GM23338 (cell line): ENCODE measurements around the gene TCF7L2. TPM values are rescaled to one million over a fixed set of nuclear protein-coding genes. Genes with fewer than 3 reads are reported as not detected.

Experiments
- ATAC-seq: fragments of 200-7000 bp; cut with Tn5 transposase; 3 replicates; pipeline ENCODE4 v1.9.1; 2020
- DNase-seq: peaks from one replicate; pipeline ENCODE4 v3.0.0-alpha.2; 2015; ENCODE audit warnings: low spot score
- H2AFZ ChIP-seq: fragments of 200-600 bp; sonication (generic); 2 replicates; pipeline ENCODE4 v1.8.0; 2016; ENCODE audit warnings: antibody characterized with exemption, mild to moderate bottlenecking, moderate library complexity
- H3F3A ChIP-seq: fragments of 200-600 bp; sonication (generic); replicated peaks from 2 replicates; pipeline ENCODE4 v1.8.0; 2017; ENCODE audit warnings: antibody characterized with exemption, mixed run types, low read depth
- H3K27ac ChIP-seq: fragments of 200-600 bp; sonication (generic); 2 replicates; pipeline ENCODE4 v1.6.1; 2016; ENCODE audit warnings: low read depth
- H3K27me3 ChIP-seq: fragments of 200-600 bp; sonication (generic); 2 replicates; pipeline ENCODE4 v1.8.0; 2016; ENCODE audit warnings: mild to moderate bottlenecking, mixed run types, moderate library complexity; ENCODE audit not compliant: insufficient read depth
- H3K36me3 ChIP-seq: fragments of 200-600 bp; sonication (generic); 2 replicates; pipeline ENCODE4 v1.8.0; 2016; ENCODE audit warnings: mild to moderate bottlenecking; ENCODE audit not compliant: insufficient read depth
- H3K4me1 ChIP-seq: fragments of 200-600 bp; sonication (generic); 2 replicates; pipeline ENCODE4 v1.8.0; 2016; ENCODE audit warnings: mild to moderate bottlenecking, moderate library complexity; ENCODE audit not compliant: insufficient read depth
- H3K4me2 ChIP-seq: fragments of 200-600 bp; sonication (generic); 2 replicates; pipeline ENCODE4 v1.7.1; 2017; ENCODE audit warnings: mixed run types
- H3K4me3 ChIP-seq: fragments of 200-600 bp; sonication (generic); 2 replicates; pipeline ENCODE4 v1.6.1; 2016; ENCODE audit warnings: mixed run types
- H3K79me2 ChIP-seq: fragments of 200-600 bp; sonication (generic); replicated peaks from 2 replicates; pipeline ENCODE4 v1.8.0; 2017; ENCODE audit warnings: mild to moderate bottlenecking; ENCODE audit not compliant: insufficient read depth
- H3K9me2 ChIP-seq: fragments of 200-600 bp; sonication (generic); 2 replicates; pipeline ENCODE4 v1.8.0; 2017; ENCODE audit not compliant: insufficient read depth
- H4K20me1 ChIP-seq: fragments of 200-600 bp; sonication (generic); replicated peaks from 2 replicates; pipeline ENCODE4 v1.8.0; 2017; ENCODE audit warnings: mild to moderate bottlenecking; ENCODE audit not compliant: insufficient read depth
- H3K27ac Mint-ChIP-seq: 2 replicates; pipeline ENCODE4 v1.8.0; 2020; ENCODE audit warnings: inconsistent platforms, mild to moderate bottlenecking, moderate library complexity, mixed read lengths
- H3K27me3 Mint-ChIP-seq: 3 replicates; pipeline ENCODE4 v1.8.0; 2022; ENCODE audit warnings: low read depth, mild to moderate bottlenecking, moderate library complexity, mixed read lengths, inconsistent platforms; ENCODE audit not compliant: insufficient read depth, poor library complexity
- H3K36me3 Mint-ChIP-seq: 3 replicates; pipeline ENCODE4 v1.8.0; 2021; ENCODE audit warnings: low read depth, mild to moderate bottlenecking, inconsistent platforms, moderate library complexity, mixed read lengths
- H3K4me1 Mint-ChIP-seq: 3 replicates; pipeline ENCODE4 v1.8.0; 2020; ENCODE audit warnings: mild to moderate bottlenecking, inconsistent platforms, mixed read lengths
- H3K4me3 Mint-ChIP-seq: 3 replicates; pipeline ENCODE4 v1.8.0; 2021; ENCODE audit warnings: moderate library complexity, mild to moderate bottlenecking, inconsistent platforms, mixed read lengths
- H3K9me3 Mint-ChIP-seq: 3 replicates; pipeline ENCODE4 v1.8.0; 2020; ENCODE audit warnings: moderate library complexity, mild to moderate bottlenecking, inconsistent platforms, mixed read lengths
- CREB1 ChIP-seq: fragments of 250-450 bp; sonication (Bioruptor Pico); IDR thresholded peaks from 2 replicates; pipeline ENCODE4 v1.5.0; 2020; ENCODE audit warnings: low read depth, mild to moderate bottlenecking, moderate library complexity
- EZH2 ChIP-seq: fragments of 200-600 bp; sonication (generic); IDR thresholded peaks from one replicate; pipeline ENCODE4 v1.8.0; 2017; ENCODE audit warnings: antibody characterized with exemption, mild to moderate bottlenecking, low read depth; ENCODE audit not compliant: unreplicated experiment
- EZH2phosphoT487 ChIP-seq: fragments of 200-600 bp; sonication (generic); IDR thresholded peaks from one replicate; pipeline ENCODE4 v1.8.1; 2018; ENCODE audit warnings: antibody characterized with exemption; ENCODE audit not compliant: unreplicated experiment
- JUNB ChIP-seq: IDR thresholded peaks from one replicate; pipeline ENCODE4 v1.6.1; 2016; ENCODE audit warnings: antibody characterized with exemption; ENCODE audit not compliant: unreplicated experiment
- NANOG ChIP-seq: IDR thresholded peaks from 2 replicates; pipeline ENCODE4 v1.6.1; 2016; ENCODE audit warnings: antibody characterized with exemption, borderline replicate concordance
- POLR2AphosphoS5 ChIP-seq: IDR thresholded peaks from 2 replicates; pipeline ENCODE4 v1.6.1; 2016; ENCODE audit warnings: antibody characterized with exemption, low read depth
- STAT1 ChIP-seq: IDR thresholded peaks from one replicate; pipeline ENCODE4 v1.6.1; 2016; ENCODE audit warnings: antibody characterized with exemption; ENCODE audit not compliant: unreplicated experiment
- ZNF114 ChIP-seq: fragments of 250-450 bp; sonication (Bioruptor Pico); IDR thresholded peaks from 2 replicates; pipeline ENCODE4 v1.5.0; 2020; ENCODE audit warnings: mild to moderate bottlenecking, moderate library complexity
- ZNF331 ChIP-seq: fragments of 250-450 bp; sonication (Bioruptor Pico); IDR thresholded peaks from 2 replicates; pipeline ENCODE4 v1.5.0; 2020; ENCODE audit warnings: low read depth, mild to moderate bottlenecking, moderate library complexity
- polyA plus RNA-seq: library from polyadenylated mRNA; unstranded; fragments of >200 nt; fragmentation: Nextera tagmentation; extraction: Ambion mirVana; gene quantifications from 2 replicates; pipeline ENCODE4 v1.2.1, GENCODE V29; 2016
- total RNA-seq: library from RNA; depleted of rRNA; stranded (reverse); fragments of >200 nt; shearing (Covaris generic); gene quantifications from 2 replicates; pipeline ENCODE4 v1.2.3, GENCODE V29; 2014
- TF ChIP-seq, protein P1 (sequence below): IDR thresholded peaks from one replicate; pipeline ENCODE4 v1.6.1; 2018; ENCODE audit warnings: antibody characterized with exemption; ENCODE audit not compliant: unreplicated experiment
- TF ChIP-seq, protein P2 (sequence below), 2 experiments: fragments of 200-600 bp in 1 of 2; sonication (generic) in 1 of 2; conservative IDR thresholded peaks; 2 replicates each; pipeline versions ENCODE4 v1.5.1 to v1.6.1; 2016 to 2017; ENCODE audit warnings: antibody characterized with exemption in 2 of 2, low read depth in 2 of 2, mild to moderate bottlenecking in 2 of 2, moderate library complexity in 1 of 2
- TF ChIP-seq, protein P3 (sequence below): IDR thresholded peaks from 2 replicates; pipeline ENCODE4 v1.6.1; 2016; ENCODE audit warnings: antibody characterized with exemption
- TF ChIP-seq, protein P4 (sequence below): fragments of 250-450 bp; sonication (Bioruptor Pico); IDR thresholded peaks from 2 replicates; pipeline ENCODE4 v1.5.0; 2020; ENCODE audit warnings: mild to moderate bottlenecking, moderate library complexity

Gene TCF7L2
- total and polyA plus RNA-seq, 2 experiments from 2014 or later, result 32.2 to 80.8 TPM

DNA sequence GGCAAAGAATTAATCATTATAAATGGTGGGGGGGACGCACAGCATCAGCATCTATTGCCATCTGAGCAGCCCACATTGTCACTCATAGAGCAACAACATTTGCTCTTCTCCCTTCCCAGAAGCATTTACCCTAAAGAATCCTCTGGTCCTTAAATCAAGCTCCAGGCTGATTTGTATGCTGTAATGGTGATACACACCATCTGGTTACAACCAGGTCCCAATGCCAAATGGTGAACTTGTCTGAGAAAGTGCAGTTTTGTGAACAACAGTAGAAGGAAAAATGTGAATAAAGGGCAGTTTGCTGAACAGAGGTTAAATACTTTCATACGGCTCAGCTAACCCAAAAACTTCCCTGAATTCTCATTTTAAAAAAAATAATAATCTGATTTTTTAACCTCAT, 38.8 kb upstream of the TCF7L2 start:
- TF ChIP-seq ZNF114 (CRISPR knock-in tag) (no peak), POLR2AphosphoS5 (no peak), EZH2 (no peak), CREB1 (no peak), ZNF331 (CRISPR knock-in tag) (no peak), STAT1 (no peak), JUNB (no peak), NANOG (no peak), EZH2phosphoT487 (no peak)
- TF ChIP-seq, protein P1, sequence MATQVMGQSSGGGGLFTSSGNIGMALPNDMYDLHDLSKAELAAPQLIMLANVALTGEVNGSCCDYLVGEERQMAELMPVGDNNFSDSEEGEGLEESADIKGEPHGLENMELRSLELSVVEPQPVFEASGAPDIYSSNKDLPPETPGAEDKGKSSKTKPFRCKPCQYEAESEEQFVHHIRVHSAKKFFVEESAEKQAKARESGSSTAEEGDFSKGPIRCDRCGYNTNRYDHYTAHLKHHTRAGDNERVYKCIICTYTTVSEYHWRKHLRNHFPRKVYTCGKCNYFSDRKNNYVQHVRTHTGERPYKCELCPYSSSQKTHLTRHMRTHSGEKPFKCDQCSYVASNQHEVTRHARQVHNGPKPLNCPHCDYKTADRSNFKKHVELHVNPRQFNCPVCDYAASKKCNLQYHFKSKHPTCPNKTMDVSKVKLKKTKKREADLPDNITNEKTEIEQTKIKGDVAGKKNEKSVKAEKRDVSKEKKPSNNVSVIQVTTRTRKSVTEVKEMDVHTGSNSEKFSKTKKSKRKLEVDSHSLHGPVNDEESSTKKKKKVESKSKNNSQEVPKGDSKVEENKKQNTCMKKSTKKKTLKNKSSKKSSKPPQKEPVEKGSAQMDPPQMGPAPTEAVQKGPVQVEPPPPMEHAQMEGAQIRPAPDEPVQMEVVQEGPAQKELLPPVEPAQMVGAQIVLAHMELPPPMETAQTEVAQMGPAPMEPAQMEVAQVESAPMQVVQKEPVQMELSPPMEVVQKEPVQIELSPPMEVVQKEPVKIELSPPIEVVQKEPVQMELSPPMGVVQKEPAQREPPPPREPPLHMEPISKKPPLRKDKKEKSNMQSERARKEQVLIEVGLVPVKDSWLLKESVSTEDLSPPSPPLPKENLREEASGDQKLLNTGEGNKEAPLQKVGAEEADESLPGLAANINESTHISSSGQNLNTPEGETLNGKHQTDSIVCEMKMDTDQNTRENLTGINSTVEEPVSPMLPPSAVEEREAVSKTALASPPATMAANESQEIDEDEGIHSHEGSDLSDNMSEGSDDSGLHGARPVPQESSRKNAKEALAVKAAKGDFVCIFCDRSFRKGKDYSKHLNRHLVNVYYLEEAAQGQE, result no peak
- TF ChIP-seq, protein P2, sequence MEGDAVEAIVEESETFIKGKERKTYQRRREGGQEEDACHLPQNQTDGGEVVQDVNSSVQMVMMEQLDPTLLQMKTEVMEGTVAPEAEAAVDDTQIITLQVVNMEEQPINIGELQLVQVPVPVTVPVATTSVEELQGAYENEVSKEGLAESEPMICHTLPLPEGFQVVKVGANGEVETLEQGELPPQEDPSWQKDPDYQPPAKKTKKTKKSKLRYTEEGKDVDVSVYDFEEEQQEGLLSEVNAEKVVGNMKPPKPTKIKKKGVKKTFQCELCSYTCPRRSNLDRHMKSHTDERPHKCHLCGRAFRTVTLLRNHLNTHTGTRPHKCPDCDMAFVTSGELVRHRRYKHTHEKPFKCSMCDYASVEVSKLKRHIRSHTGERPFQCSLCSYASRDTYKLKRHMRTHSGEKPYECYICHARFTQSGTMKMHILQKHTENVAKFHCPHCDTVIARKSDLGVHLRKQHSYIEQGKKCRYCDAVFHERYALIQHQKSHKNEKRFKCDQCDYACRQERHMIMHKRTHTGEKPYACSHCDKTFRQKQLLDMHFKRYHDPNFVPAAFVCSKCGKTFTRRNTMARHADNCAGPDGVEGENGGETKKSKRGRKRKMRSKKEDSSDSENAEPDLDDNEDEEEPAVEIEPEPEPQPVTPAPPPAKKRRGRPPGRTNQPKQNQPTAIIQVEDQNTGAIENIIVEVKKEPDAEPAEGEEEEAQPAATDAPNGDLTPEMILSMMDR (conservative IDR thresholded peaks at IDR 0.05; ENCODE audit: low read depth in 2 of 2), result no peak
- TF ChIP-seq, protein P3, sequence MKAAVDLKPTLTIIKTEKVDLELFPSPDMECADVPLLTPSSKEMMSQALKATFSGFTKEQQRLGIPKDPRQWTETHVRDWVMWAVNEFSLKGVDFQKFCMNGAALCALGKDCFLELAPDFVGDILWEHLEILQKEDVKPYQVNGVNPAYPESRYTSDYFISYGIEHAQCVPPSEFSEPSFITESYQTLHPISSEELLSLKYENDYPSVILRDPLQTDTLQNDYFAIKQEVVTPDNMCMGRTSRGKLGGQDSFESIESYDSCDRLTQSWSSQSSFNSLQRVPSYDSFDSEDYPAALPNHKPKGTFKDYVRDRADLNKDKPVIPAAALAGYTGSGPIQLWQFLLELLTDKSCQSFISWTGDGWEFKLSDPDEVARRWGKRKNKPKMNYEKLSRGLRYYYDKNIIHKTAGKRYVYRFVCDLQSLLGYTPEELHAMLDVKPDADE, result no peak
- TF ChIP-seq, protein P4, sequence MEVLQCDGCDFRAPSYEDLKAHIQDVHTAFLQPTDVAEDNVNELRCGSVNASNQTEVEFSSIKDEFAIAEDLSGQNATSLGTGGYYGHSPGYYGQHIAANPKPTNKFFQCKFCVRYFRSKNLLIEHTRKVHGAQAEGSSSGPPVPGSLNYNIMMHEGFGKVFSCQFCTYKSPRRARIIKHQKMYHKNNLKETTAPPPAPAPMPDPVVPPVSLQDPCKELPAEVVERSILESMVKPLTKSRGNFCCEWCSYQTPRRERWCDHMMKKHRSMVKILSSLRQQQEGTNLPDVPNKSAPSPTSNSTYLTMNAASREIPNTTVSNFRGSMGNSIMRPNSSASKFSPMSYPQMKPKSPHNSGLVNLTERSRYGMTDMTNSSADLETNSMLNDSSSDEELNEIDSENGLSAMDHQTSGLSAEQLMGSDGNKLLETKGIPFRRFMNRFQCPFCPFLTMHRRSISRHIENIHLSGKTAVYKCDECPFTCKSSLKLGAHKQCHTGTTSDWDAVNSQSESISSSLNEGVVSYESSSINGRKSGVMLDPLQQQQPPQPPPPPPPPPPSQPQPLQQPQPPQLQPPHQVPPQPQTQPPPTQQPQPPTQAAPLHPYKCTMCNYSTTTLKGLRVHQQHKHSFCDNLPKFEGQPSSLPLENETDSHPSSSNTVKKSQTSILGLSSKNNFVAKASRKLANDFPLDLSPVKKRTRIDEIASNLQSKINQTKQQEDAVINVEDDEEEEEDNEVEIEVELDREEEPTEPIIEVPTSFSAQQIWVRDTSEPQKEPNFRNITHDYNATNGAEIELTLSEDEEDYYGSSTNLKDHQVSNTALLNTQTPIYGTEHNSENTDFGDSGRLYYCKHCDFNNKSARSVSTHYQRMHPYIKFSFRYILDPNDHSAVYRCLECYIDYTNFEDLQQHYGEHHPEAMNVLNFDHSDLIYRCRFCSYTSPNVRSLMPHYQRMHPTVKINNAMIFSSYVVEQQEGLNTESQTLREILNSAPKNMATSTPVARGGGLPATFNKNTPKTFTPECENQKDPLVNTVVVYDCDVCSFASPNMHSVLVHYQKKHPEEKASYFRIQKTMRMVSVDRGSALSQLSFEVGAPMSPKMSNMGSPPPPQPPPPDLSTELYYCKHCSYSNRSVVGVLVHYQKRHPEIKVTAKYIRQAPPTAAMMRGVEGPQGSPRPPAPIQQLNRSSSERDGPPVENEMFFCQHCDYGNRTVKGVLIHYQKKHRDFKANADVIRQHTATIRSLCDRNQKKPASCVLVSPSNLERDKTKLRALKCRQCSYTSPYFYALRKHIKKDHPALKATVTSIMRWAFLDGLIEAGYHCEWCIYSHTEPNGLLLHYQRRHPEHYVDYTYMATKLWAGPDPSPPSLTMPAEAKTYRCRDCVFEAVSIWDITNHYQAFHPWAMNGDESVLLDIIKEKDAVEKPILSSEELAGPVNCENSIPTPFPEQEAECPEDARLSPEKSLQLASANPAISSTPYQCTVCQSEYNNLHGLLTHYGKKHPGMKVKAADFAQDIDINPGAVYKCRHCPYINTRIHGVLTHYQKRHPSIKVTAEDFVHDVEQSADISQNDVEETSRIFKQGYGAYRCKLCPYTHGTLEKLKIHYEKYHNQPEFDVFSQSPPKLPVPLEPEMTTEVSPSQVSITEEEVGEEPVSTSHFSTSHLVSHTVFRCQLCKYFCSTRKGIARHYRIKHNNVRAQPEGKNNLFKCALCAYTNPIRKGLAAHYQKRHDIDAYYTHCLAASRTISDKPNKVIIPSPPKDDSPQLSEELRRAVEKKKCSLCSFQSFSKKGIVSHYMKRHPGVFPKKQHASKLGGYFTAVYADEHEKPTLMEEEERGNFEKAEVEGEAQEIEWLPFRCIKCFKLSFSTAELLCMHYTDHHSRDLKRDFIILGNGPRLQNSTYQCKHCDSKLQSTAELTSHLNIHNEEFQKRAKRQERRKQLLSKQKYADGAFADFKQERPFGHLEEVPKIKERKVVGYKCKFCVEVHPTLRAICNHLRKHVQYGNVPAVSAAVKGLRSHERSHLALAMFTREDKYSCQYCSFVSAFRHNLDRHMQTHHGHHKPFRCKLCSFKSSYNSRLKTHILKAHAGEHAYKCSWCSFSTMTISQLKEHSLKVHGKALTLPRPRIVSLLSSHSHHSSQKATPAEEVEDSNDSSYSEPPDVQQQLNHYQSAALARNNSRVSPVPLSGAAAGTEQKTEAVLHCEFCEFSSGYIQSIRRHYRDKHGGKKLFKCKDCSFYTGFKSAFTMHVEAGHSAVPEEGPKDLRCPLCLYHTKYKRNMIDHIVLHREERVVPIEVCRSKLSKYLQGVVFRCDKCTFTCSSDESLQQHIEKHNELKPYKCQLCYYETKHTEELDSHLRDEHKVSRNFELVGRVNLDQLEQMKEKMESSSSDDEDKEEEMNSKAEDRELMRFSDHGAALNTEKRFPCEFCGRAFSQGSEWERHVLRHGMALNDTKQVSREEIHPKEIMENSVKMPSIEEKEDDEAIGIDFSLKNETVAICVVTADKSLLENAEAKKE (CRISPR knock-in tag), result no peak
- Mint-ChIP-seq H3K4me3 (no peak overlapping the region), H3K27me3 (peaks cover 19% of the 10 kb centered on the region)

More for the DNA sequence above, 38.8 kb upstream of the TCF7L2 start:
- Mint-ChIP-seq H3K9me3 (no peaks in the 10 kb centered on the region), H3K27ac (no peak overlapping the region), H3K36me3 (no peaks in the 10 kb centered on the region), H3K4me1 (peaks cover 35% of the 10 kb centered on the region)
- Histone ChIP-seq H4K20me1 (peaks cover 4% of the 10 kb centered on the region), H3K4me1 (peaks cover 41% of the 10 kb centered on the region), H3K79me2 (no peaks in the 10 kb centered on the region), H3K27me3 (peaks cover 42% of the 10 kb centered on the region), H3K4me2 (no peak overlapping the region), H2AFZ (no peak overlapping the region), H3F3A (0 out of 2 replicates have a peak, but pooled peaks cover 3% of the 10 kb centered on the region), H3K4me3 (no peak overlapping the region), H3K36me3 (no peaks in the 10 kb centered on the region), H3K9me2 (no peaks in the 10 kb centered on the region), H3K27ac (no peak overlapping the region)
- no peak for ATAC-seq
- DNase-seq, result no peak
